MM.1S (cell line): ENCODE data around the gene TMPRSS9.

Experiments used
- EZH2 ChIP-seq: fragments of 300-600 bp; sonication (generic); optimal IDR thresholded peaks from 2 replicates; pipeline ENCODE3; 2017; ENCODE audit warnings: low read depth, mild to moderate bottlenecking, antibody characterized with exemption, low read length, mixed read lengths
- EZH2phosphoT487 ChIP-seq: fragments of 300-600 bp; sonication (generic); IDR thresholded peaks from 2 replicates; pipeline ENCODE4 v1.6.1; 2018; ENCODE audit warnings: antibody characterized with exemption, low read length
- TF ChIP-seq, protein P1 (sequence below): fragments of 300-600 bp; sonication (generic); IDR thresholded peaks from 2 replicates; pipeline ENCODE4 v1.5.1; 2016; ENCODE audit warnings: antibody characterized with exemption, low read length, mixed read lengths

DNA sequence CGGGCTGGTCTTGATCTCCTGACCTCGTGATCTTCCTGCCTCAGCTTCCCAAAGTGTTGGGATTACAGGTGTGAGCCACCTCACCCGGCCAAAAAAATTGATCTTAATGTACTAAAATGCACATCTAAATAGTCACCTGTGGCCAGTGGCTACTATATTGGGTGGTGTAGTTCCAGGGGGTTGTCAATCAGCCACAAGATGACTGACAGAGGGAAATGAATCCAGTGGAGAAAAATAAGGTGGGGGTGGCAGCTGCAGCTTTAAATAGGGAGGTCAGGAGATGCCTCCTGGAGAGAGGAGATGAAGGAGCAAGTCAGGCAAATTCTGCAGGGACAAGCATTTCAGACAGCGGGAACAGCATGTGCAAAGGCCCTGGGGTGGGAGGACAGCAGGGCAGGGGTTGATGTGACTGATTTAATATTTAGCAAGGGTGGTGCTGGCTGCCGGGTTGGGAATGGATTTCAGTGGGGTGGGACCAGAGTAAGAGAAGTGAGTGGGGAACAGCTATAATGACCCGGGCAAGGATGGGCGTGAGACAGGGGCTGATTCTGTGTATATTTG lies 49.4 kb downstream of the TMPRSS9 start:
- TF ChIP-seq EZH2 (no peak), EZH2phosphoT487 (no peak)
- TF ChIP-seq, protein P1, sequence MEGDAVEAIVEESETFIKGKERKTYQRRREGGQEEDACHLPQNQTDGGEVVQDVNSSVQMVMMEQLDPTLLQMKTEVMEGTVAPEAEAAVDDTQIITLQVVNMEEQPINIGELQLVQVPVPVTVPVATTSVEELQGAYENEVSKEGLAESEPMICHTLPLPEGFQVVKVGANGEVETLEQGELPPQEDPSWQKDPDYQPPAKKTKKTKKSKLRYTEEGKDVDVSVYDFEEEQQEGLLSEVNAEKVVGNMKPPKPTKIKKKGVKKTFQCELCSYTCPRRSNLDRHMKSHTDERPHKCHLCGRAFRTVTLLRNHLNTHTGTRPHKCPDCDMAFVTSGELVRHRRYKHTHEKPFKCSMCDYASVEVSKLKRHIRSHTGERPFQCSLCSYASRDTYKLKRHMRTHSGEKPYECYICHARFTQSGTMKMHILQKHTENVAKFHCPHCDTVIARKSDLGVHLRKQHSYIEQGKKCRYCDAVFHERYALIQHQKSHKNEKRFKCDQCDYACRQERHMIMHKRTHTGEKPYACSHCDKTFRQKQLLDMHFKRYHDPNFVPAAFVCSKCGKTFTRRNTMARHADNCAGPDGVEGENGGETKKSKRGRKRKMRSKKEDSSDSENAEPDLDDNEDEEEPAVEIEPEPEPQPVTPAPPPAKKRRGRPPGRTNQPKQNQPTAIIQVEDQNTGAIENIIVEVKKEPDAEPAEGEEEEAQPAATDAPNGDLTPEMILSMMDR = no peak
